H9 (cell line): ENCODE results near the gene SP2. TPM values are rescaled to one million over a fixed set of nuclear protein-coding genes. Genes with fewer than 3 reads are reported as not detected.

Experiments used
- DNase-seq: peaks from one replicate; pipeline ENCODE4 v3.0.0-alpha.2; 2017
- H2AFZ ChIP-seq: one replicate; pipeline ENCODE4 v1.6.1; 2013; ENCODE audit warnings: mild to moderate bottlenecking, low read length, control low read depth, moderate library complexity
- H2AK5ac ChIP-seq: 2 replicates; pipeline ENCODE4 v1.6.1; 2013; ENCODE audit warnings: low read length, control low read depth, mixed read lengths; ENCODE audit not compliant: insufficient read length
- H2BK120ac ChIP-seq: one replicate; pipeline ENCODE4 v1.6.1; 2013; ENCODE audit warnings: low read depth, mild to moderate bottlenecking, low read length, control low read depth, inconsistent platforms; ENCODE audit not compliant: poor library complexity, severe bottlenecking
- H2BK12ac ChIP-seq: 2 replicates; pipeline ENCODE4 v1.6.1; 2013; ENCODE audit warnings: low read length, control low read depth, mixed read lengths, low read depth; ENCODE audit not compliant: insufficient read length
- H2BK15ac ChIP-seq: 2 replicates; pipeline ENCODE4 v1.6.1; 2013; ENCODE audit warnings: low read depth, low read length, control low read depth
- H2BK20ac ChIP-seq: one replicate; pipeline ENCODE4 v1.6.1; 2013; ENCODE audit warnings: low read depth, mild to moderate bottlenecking, low read length, control low read depth, inconsistent platforms; ENCODE audit not compliant: poor library complexity, severe bottlenecking
- H2BK5ac ChIP-seq: 2 replicates; pipeline ENCODE4 v1.6.1; 2013; ENCODE audit warnings: low read length, control low read depth, mixed read lengths; ENCODE audit not compliant: insufficient read length
- H3K14ac ChIP-seq: 2 replicates; pipeline ENCODE4 v1.6.1; 2013; ENCODE audit warnings: low read length, control low read depth; ENCODE audit not compliant: insufficient read depth
- H3K18ac ChIP-seq: 2 replicates; pipeline ENCODE4 v1.6.1; 2013; ENCODE audit warnings: low read depth, mild to moderate bottlenecking, mixed read lengths, low read length, control low read depth; ENCODE audit not compliant: insufficient read length
- H3K23ac ChIP-seq: 2 replicates; pipeline ENCODE4 v1.6.1; 2013; ENCODE audit warnings: low read length, control low read depth, mixed read lengths, low read depth; ENCODE audit not compliant: insufficient read length
- H3K23me2 ChIP-seq: 2 replicates; pipeline ENCODE4 v1.6.1; 2013; ENCODE audit warnings: low read depth, mild to moderate bottlenecking, mixed read lengths, low read length, control low read depth; ENCODE audit not compliant: insufficient read length, poor library complexity, severe bottlenecking
- H3K27ac ChIP-seq: 2 replicates; pipeline ENCODE4 v1.5.1; 2013; ENCODE audit warnings: low read length, control low read depth, mixed read lengths, low read depth; ENCODE audit not compliant: insufficient read length
- H3K27me3 ChIP-seq: 2 replicates; pipeline ENCODE4 v1.6.1; 2013; ENCODE audit warnings: low read length, control low read depth, inconsistent platforms; ENCODE audit not compliant: insufficient read depth
- H3K4ac ChIP-seq: 2 replicates; pipeline ENCODE4 v1.6.1; 2013; ENCODE audit warnings: low read depth, mild to moderate bottlenecking, control low read depth, inconsistent platforms, low read length, moderate library complexity
- H3K4me1 ChIP-seq: 2 replicates; pipeline ENCODE4 v1.6.1; 2013; ENCODE audit warnings: low read length, control low read depth, inconsistent platforms; ENCODE audit not compliant: insufficient read depth
- H3K4me2 ChIP-seq: 2 replicates; pipeline ENCODE4 v1.6.1; 2013; ENCODE audit warnings: low read length, control low read depth, mixed read lengths; ENCODE audit not compliant: insufficient read length, insufficient read depth
- H3K56ac ChIP-seq: 2 replicates; pipeline ENCODE4 v1.6.1; 2013; ENCODE audit warnings: low read depth, mild to moderate bottlenecking, mixed read lengths, low read length, control low read depth; ENCODE audit not compliant: insufficient read length
- H3K79me1 ChIP-seq: 2 replicates; pipeline ENCODE4 v1.6.1; 2013; ENCODE audit warnings: low read depth, mild to moderate bottlenecking, moderate library complexity, low read length, control low read depth, inconsistent platforms; ENCODE audit not compliant: insufficient read depth, poor library complexity, severe bottlenecking
- H3K79me2 ChIP-seq: 2 replicates; pipeline ENCODE4 v1.6.1; 2013; ENCODE audit warnings: low read length, control low read depth, inconsistent platforms; ENCODE audit not compliant: insufficient read depth
- H3K9ac ChIP-seq: 2 replicates; pipeline ENCODE4 v1.6.1; 2013; ENCODE audit warnings: low read length, control low read depth, mixed read lengths; ENCODE audit not compliant: insufficient read length; ENCODE audit errors: extremely low read depth
- H3K9me3 ChIP-seq: one replicate; pipeline ENCODE4 v1.6.1; 2013; ENCODE audit warnings: low read depth, low read length, inconsistent platforms; ENCODE audit not compliant: control insufficient read depth
- H3T11ph ChIP-seq: one replicate; pipeline ENCODE4 v1.6.1; 2013; ENCODE audit warnings: mild to moderate bottlenecking, low read length, control low read depth, inconsistent platforms
- H4K20me1 ChIP-seq: one replicate; pipeline ENCODE4 v1.6.1; 2013; ENCODE audit not compliant: control insufficient read depth, insufficient read length, insufficient read depth
- H4K5ac ChIP-seq: 2 replicates; pipeline ENCODE4 v1.6.1; 2013; ENCODE audit warnings: low read depth, mild to moderate bottlenecking, mixed read lengths, low read length, control low read depth; ENCODE audit not compliant: insufficient read length
- H4K8ac ChIP-seq: replicated peaks from 2 replicates; pipeline ENCODE4 v1.6.1; 2013; ENCODE audit warnings: low read length, control low read depth, mixed read lengths, low read depth; ENCODE audit not compliant: insufficient read length
- H4K91ac ChIP-seq: 2 replicates; pipeline ENCODE4 v1.6.1; 2013; ENCODE audit warnings: low read depth, mild to moderate bottlenecking, moderate library complexity, mixed read lengths, low read length, control low read depth; ENCODE audit not compliant: insufficient read length
- H3K27ac Mint-ChIP-seq, 3 experiments: 2 replicates in 2 of 3; 3 replicates in 1 of 3; pipeline ENCODE4 v1.8.0; 2020 to 2021; ENCODE audit warnings: mixed read lengths in 3 of 3, mild to moderate bottlenecking in 1 of 3, moderate library complexity in 1 of 3
- H3K27me3 Mint-ChIP-seq: 2 replicates; pipeline ENCODE4 v1.8.0; 2021; ENCODE audit warnings: low read depth, mild to moderate bottlenecking, moderate library complexity, mixed read lengths
- H3K36me3 Mint-ChIP-seq, 3 experiments: 2 replicates in 2 of 3; 3 replicates in 1 of 3; pipeline ENCODE4 v1.8.0; 2020 to 2021; ENCODE audit warnings: low read depth in 3 of 3, mixed read lengths in 3 of 3; ENCODE audit not compliant: insufficient read depth in 1 of 3
- H3K4me1 Mint-ChIP-seq, 2 experiments: 2 replicates each; pipeline ENCODE4 v1.8.0; 2020; ENCODE audit warnings: mixed read lengths in 2 of 2
- H3K4me3 Mint-ChIP-seq, 2 experiments: 2 replicates in 1 of 2; 3 replicates in 1 of 2; pipeline ENCODE4 v1.8.0; 2020 to 2021; ENCODE audit warnings: mild to moderate bottlenecking in 2 of 2, mixed read lengths in 2 of 2, moderate library complexity in 1 of 2
- H3K9me3 Mint-ChIP-seq, 2 experiments: 2 replicates in 1 of 2; 3 replicates in 1 of 2; pipeline ENCODE4 v1.8.0; 2020; ENCODE audit warnings: mild to moderate bottlenecking in 2 of 2, mixed read lengths in 2 of 2, moderate library complexity in 1 of 2
- CTCF ChIP-seq: fragments of 200-600 bp; sonication (generic); conservative IDR thresholded peaks from 3 replicates; pipeline ENCODE4 v1.8.0; 2021; ENCODE audit warnings: antibody characterized with exemption, mild to moderate bottlenecking
- WGBS: extraction: QIAGEN DNeasy Blood & Tissue Kit; methylation state at CpG from one replicate; pipeline ENCODE4 v1.1.7; 2013; ENCODE audit warnings: missing lambda C conversion rate, low lambda C conversion rate, mixed read lengths; ENCODE audit not compliant: insufficient read length; ENCODE audit errors: extremely low coverage; 5-methylcytosine and 5-hydroxymethylcytosine counted together
- total RNA-seq: library from RNA; stranded (reverse); gene quantifications from 2 replicates; pipeline ENCODE4 v1.2.1, GENCODE V29; 2021

The SP2 gene
- total RNA-seq, 1 experiment from 2014 or later = 19.3 TPM

GRCh38 chr17:47964856-47965255, 68.8 kb downstream of the SP2 start:
- Histone ChIP-seq H3K27ac (no peak overlapping the region), H2BK20ac (no peak overlapping the region), H4K20me1 (no peaks in the 10 kb centered on the region), H3K9ac (no peak overlapping the region), H2BK5ac (no peak overlapping the region), H3K79me1 (no peaks in the 10 kb centered on the region), H3K27me3 (no peaks in the 10 kb centered on the region), H3K23ac (no peak overlapping the region), H3K14ac (no peak overlapping the region), H3K4me1 (no peaks in the 10 kb centered on the region), H3K4ac (no peak overlapping the region), H3T11ph (no peak overlapping the region), H3K23me2 (no peaks in the 10 kb centered on the region), H3K9me3 (no peaks in the 10 kb centered on the region), H4K5ac (no peak overlapping the region), H3K56ac (no peak overlapping the region), H3K4me2 (no peak overlapping the region), H3K18ac (no peak overlapping the region), H2BK15ac (no peak overlapping the region), H3K79me2 (no peaks in the 10 kb centered on the region), H4K8ac (no peak overlapping the region), H4K91ac (no peak overlapping the region), H2AK5ac (no peak overlapping the region), H2BK12ac (no peak overlapping the region), H2AFZ (no peak overlapping the region), H2BK120ac (no peak overlapping the region)
- H3K36me3 Mint-ChIP-seq = no peaks in the 10 kb centered on the region
- peaks cover 29% of the 10 kb centered on the region for H3K27me3 Mint-ChIP-seq
- no peak for TF ChIP-seq CTCF
- no CpG with 5 or more reads among the region's 5 CpGs for WGBS
- no peaks in the 10 kb centered on the region for H3K9me3 Mint-ChIP-seq
- no peak for DNase-seq
- peaks cover 0 to 4% of the 10 kb centered on the region in 2 experiments; a peak in 2 of 4 replicates for H3K4me1 Mint-ChIP-seq
- no peak overlapping the region for H3K27ac Mint-ChIP-seq
- no peak overlapping the region for H3K4me3 Mint-ChIP-seq
